Measurements from ENCODE around the gene ATP13A2.

ATP13A2 gene

GRCh38 chr1:17024721-17025120 lies 13.0 kb upstream of the ATP13A2 start:
- no peak for DNase-seq (ENCODE audit: low read depth)
- TF ChIP-seq CTCF (IDR thresholded peaks at IDR 0.05; ENCODE audit: low read depth, low read length, missing control alignments): no peak
- in situ Hi-C loops (cut with HindIII; ENCODE audit: low sequenced_read_pairs): no loop called here
- no peak overlapping the region for H3K4me3 ChIP-seq (ENCODE audit: low read depth, low read length)

- TF ChIP-seq CTCF (IDR thresholded peaks at IDR 0.05; ENCODE audit: low read depth, low read length, missing control alignments): no peak
- in situ Hi-C loops (cut with HindIII; ENCODE audit: low sequenced_read_pairs): no loop called here
- no peak overlapping the region for H3K4me3 ChIP-seq (ENCODE audit: low read depth, low read length)
- DNase-seq (ENCODE audit: low read depth): no peak
Measured at GRCh38 chr1:17023573-17023972, 11.8 kb upstream of the ATP13A2 start.

GRCh38 chr1:17023102-17023501 lies 11.4 kb upstream of the ATP13A2 start:
- TF ChIP-seq CTCF (IDR thresholded peaks at IDR 0.05; ENCODE audit: low read depth, low read length, missing control alignments): no peak
- in situ Hi-C loops (cut with HindIII; ENCODE audit: low sequenced_read_pairs): no loop called here
- no peak for DNase-seq (ENCODE audit: low read depth)
- H3K4me3 ChIP-seq (ENCODE audit: low read depth, low read length): no peak overlapping the region

- no peak for DNase-seq (ENCODE audit: low read depth)
- no peak for TF ChIP-seq CTCF (IDR thresholded peaks at IDR 0.05; ENCODE audit: low read depth, low read length, missing control alignments)
- H3K4me3 ChIP-seq (ENCODE audit: low read depth, low read length): no peak overlapping the region
- in situ Hi-C loops (cut with HindIII; ENCODE audit: low sequenced_read_pairs): no loop called here
Measured at GRCh38 chr1:17021896-17022295, 10.2 kb upstream of the ATP13A2 start.

GRCh38 chr1:17020502-17020901 lies 8.8 kb upstream of the ATP13A2 start:
- no peak for TF ChIP-seq CTCF (IDR thresholded peaks at IDR 0.05; ENCODE audit: low read depth, low read length, missing control alignments)
- in situ Hi-C loops (cut with HindIII; ENCODE audit: low sequenced_read_pairs): no loop called here
- H3K4me3 ChIP-seq (ENCODE audit: low read depth, low read length): no peak overlapping the region

GRCh38 chr1:17018849-17019248 lies 7.1 kb upstream of the ATP13A2 start:
- H3K4me3 ChIP-seq (ENCODE audit: low read depth, low read length): no peak overlapping the region
- in situ Hi-C loops (cut with HindIII; ENCODE audit: low sequenced_read_pairs): no loop called here
- TF ChIP-seq CTCF (IDR thresholded peaks at IDR 0.05; ENCODE audit: low read depth, low read length, missing control alignments): no peak
- DNase-seq (ENCODE audit: low read depth): no peak

More at GRCh38 chr1:17020502-17020901, 8.8 kb upstream of the ATP13A2 start:
- no peak for DNase-seq (ENCODE audit: low read depth)

DNA sequence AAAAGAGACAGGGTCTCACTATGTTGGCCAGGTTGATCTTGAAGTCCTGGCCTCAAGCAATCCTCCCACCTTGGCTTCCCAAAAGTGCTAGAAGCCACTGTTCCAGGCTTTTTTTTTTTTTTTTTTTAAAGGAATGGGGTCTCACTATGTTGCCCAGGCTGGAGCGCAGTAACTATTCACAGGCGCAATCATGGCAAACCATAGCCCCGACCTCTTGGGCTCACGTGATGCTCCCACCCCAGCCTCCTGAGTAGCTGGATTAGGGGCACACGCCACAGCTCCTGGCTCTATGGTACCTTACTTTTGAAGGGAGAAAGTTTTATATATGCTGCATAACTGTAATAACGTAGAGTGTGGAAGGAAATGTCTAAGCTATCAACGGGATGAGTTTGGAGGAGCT lies 5.7 kb upstream of the ATP13A2 start:
- TF ChIP-seq CTCF (IDR thresholded peaks at IDR 0.05; ENCODE audit: low read depth, low read length, missing control alignments): no peak
- in situ Hi-C loops (cut with HindIII; ENCODE audit: low sequenced_read_pairs): no loop called here
- no peak overlapping the region for H3K4me3 ChIP-seq (ENCODE audit: low read depth, low read length)
- no peak for DNase-seq (ENCODE audit: low read depth)

All from astrocyte of the cerebellum (primary cell).